NCI-H187 (cell line): ENCODE measurements around the gene BEX2.
A peak's percentile ranks its signal among the peaks of the same experiment; 100 is the strongest.
"Not testable (repeated sequence)": the region's sequence is repeated elsewhere in the genome, so short reads cannot be mapped to it uniquely, and the experiment has no call there.

Source experiments
- DNase-seq, 2 experiments: peaks; one replicate each; lab custom pipeline; 2025; lab: John Stamatoyannopoulos, UW

The BEX2 gene

GRCh38 chrX:103310555-103311398 is at the start of gene BEX2:
TSS of gene BEX2 (minus strand) at chrX:103310990. CDS start at chrX:103309976, 1,014 bp downstream.
- peak; percentile 20 to 66 for DNase-seq

- DNase-seq = no peak
Measured at GRCh38 chrX:103360092-103360491, 49.3 kb upstream of the BEX2 start.

- DNase-seq = not testable (repeated sequence)
Measured at GRCh38 chrX:103359605-103360004, 48.8 kb upstream of the BEX2 start.

DNA sequence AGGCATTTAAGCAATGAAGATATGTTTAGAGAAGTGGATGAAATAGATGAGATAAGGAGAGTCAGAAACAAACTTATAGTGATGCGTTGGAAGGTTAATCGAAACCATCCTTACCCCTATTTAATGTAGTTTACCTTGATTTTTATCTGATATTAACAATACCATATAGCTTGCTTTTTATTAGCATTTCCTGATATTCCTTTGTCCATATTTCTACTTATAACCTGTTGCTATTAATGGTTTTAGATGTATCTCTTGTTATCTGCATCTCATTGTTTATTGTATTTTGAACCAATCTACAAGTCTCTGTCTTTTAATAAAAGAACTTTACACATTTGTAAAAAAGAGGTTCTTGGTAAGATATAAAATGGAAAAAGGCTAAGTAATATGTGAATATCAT is 47.1 kb upstream of the BEX2 start:
- no peak for DNase-seq

- no peak for DNase-seq
Measured at GRCh38 chrX:103356858-103357257, 46.1 kb upstream of the BEX2 start.

- no peak for DNase-seq
Measured at GRCh38 chrX:103356130-103356798, 45.5 kb upstream of the BEX2 start, which contains the start of gene TCEAL9. TSS of gene TCEAL9 (plus strand) at chrX:103356506. CDS start at chrX:103357685, 1,179 bp downstream.

- no peak for DNase-seq
Measured at GRCh38 chrX:103347682-103348397, 37.0 kb upstream of the BEX2 start.

GRCh38 chrX:103344606-103345005 is 33.8 kb upstream of the BEX2 start:
- no peak for DNase-seq

DNA sequence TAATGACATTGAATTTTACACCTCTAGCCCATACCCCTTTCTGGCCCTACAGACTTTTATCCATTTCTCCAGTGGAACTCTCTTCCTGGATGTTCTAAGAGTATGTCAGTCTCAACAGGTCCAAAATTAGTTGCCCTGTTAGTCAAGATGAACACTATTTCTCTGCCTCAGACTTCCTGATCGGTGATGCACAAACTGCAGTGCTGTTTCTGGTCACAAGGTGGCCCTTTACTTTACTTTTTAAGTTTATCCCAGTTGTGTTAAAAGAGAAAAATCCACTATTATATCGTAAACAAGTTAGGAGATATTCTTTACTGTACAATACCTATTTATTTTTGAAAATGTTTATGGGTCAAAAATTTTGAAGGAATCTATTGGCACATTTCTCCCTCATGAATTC is 32.3 kb upstream of the BEX2 start:
- DNase-seq = no peak

DNA sequence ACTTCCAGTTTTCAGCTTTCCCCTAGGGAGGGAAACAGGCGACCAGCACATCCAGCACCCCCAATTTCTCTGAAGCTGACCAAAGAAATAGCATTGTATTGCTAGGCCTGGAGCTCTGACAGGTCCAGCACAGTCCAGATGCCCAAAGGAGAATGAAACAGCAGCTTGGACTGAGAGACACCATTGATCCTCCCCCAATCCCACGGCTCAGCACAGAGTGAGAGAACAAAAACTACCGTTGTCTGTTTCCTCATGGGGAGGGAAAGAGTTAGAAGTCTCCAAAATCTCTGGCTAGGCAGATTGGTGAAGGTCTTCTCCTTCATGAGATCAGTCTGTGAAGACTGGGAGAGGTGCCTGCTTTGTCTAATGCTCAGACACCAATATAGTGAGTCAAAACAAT is 27.9 kb upstream of the BEX2 start:
- DNase-seq = no peak

DNA sequence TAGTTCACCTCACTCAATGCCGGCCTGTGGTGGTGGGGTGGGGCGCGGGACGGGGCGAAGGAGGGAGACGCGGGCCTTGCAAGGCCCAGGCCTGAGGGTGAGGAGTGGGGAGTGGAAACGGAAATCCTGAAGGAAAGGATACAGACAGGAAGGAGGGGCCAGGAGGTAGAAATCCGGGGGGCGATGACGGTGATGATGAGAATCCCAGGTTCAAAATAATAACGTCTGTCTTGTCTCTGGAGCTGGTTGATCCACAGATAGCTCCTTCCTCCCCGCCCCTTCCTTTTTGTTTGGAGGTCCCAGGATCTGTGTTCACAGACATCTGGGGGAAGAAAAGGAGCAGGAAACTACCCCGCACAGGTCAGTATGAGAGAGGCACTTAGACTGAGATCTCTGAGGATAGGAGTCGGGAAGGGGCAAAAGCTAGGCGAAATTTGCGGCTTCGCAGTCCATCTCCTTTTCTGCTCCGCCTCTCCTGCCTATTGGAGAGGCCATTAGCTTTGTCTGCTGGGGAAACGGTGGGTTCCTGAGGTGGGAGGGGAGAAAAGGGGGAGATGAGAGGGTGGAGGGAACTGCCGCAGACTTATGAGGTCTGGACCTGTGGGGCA is 20.0 kb upstream of the BEX2 start:
- no peak for DNase-seq

- no peak for DNase-seq
Measured at GRCh38 chrX:103329991-103330390, 19.2 kb upstream of the BEX2 start, which contains the start of gene TCEAL7. TSS of gene TCEAL7 (plus strand) at chrX:103330239. CDS start at chrX:103331404, 1,165 bp downstream.

- no peak for DNase-seq
Measured at GRCh38 chrX:103311399-103311780, 600 bp upstream of the BEX2 start.

- DNase-seq = no peak
Measured at GRCh38 chrX:103309860-103310554, 783 bp downstream of the BEX2 start.

DNA sequence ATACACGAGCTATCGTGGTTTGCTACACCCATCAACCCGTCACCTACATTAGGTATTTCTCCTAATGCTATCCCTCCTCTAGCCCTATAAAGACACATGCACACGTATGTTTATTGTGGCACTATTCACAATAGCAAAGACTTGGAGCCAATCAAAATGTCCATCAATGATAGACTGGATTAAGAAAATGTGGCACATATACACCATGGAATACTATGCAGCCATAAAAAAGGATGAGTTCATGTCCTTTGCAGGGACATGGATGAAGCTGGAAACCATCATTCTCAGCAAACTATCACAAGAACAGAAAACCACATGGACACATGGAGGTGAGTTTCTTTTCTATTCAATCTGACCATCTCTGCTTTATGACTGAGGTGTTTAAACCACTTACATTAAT is 5.1 kb downstream of the BEX2 start:
- DNase-seq = not testable (repeated sequence)

- DNase-seq = no peak
Measured at GRCh38 chrX:103304705-103305104, 6.1 kb downstream of the BEX2 start.

- no peak for DNase-seq
Measured at GRCh38 chrX:103293118-103293517, 17.7 kb downstream of the BEX2 start.

GRCh38 chrX:103279624-103280023 is 31.2 kb downstream of the BEX2 start:
- no peak for DNase-seq

DNA sequence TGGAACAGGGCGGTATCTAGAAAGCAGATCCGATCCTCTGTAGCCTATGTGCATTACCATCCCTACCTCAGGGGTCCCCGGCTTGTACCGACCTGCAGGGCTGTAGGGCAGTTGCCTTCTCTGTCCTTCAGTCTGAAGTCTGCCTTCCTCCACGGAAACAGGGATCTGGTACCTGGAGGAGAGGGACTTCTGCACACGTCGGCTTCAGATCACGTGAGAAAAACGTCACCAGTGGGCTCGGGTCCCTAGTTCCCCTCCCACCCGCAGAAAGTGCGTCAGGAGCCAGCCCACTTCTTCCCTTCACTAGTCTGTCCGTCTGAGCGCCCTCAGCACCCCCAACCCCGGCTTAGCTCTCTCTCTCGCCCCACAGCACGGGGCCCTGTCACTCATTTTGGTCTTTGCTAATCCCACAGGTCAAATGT is 34.2 kb downstream of the BEX2 start, which contains the start of gene TCEAL5:
Gene TCEAL5 (minus strand): TSS at position 170 of the 422 bp plus-strand sequence. CDS start 2,187 bp downstream, outside the sequence.
- no peak for DNase-seq

DNA sequence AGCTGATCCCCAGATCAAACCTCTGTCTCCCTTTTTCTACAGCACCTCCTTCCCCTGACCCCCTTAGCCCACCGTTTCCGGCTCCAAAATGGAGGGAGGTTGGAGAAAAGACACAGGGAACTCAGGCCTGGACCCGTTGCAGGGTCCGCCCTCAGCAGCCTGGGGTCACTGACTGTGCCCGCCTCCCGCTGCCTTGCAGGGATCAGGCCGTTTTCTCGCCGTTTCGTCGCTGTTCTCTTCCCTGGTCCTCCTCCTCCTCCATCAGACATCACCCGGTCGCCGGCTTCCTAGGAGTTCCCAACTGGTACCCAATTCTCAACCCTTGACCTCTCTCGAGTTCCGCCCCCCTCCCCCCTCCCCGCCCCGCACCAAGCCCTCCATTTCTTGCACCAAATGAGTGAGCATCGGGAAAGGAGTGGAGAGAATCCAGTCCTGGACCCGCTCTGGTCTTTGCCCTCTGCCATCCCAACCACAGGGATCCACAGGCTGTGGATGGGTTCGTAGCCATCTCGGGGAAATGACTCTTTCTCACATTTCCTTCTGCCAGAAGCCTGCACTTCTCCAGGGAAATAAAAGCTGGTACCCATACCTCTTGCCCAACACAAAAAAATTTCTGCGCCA is 34.7 kb downstream of the BEX2 start:
- no peak for DNase-seq

GRCh38 chrX:103274284-103274683 is 36.5 kb downstream of the BEX2 start:
- DNase-seq = no peak
